Vagina (tissue), 2 donors: ENCODE results near the gene PARD6B.

Source experiments
- POLR2A ChIP-seq, 2 donors: fragments of 450-650 bp; IDR thresholded peaks; one replicate each; pipeline ENCODE4 v1.6.1; 2017; ENCODE audit warnings: antibody characterized with exemption in 2 of 2, mild to moderate bottlenecking in 2 of 2, moderate library complexity in 2 of 2
- POLR2AphosphoS5 ChIP-seq, 2 donors: sonication (generic); formaldehyde crosslinking; IDR thresholded peaks; one replicate each; pipeline ENCODE4 v1.9.0; 2017; ENCODE audit warnings: antibody characterized with exemption in 2 of 2, mild to moderate bottlenecking in 2 of 2, low read depth in 1 of 2; ENCODE audit not compliant: insufficient read depth in 1 of 2
- TF ChIP-seq, protein P1 (sequence below), 3 experiments: fragments of 450-650 bp in 2 of 3; fragments of 200-600 bp in 1 of 3; sonication (generic) in 1 of 3; IDR thresholded peaks; one replicate each; pipeline ENCODE4 v1.5.1; 2017 to 2019; ENCODE audit warnings: antibody characterized with exemption in 3 of 3, mild to moderate bottlenecking in 2 of 3, moderate library complexity in 2 of 3

DNA sequence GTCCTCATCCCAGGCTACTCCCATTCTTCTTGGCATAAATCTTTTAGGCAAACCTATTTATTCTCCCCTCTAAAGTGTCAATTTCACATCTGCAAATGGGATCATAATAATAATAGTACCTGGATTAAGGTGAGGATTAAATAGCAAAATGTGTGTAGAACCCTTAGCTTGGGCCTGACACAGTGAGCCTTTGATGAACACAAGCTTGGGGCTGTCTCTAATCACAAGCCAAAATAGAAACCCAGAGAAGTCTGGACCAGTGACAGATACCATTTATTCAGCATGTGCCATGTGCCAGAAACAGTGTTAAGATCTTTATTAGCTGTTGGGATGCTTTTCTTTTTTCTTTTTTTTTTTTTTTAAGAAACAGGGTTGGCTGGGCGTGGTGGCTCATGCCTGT, 14.9 kb upstream of the PARD6B start:
- TF ChIP-seq, protein P1, sequence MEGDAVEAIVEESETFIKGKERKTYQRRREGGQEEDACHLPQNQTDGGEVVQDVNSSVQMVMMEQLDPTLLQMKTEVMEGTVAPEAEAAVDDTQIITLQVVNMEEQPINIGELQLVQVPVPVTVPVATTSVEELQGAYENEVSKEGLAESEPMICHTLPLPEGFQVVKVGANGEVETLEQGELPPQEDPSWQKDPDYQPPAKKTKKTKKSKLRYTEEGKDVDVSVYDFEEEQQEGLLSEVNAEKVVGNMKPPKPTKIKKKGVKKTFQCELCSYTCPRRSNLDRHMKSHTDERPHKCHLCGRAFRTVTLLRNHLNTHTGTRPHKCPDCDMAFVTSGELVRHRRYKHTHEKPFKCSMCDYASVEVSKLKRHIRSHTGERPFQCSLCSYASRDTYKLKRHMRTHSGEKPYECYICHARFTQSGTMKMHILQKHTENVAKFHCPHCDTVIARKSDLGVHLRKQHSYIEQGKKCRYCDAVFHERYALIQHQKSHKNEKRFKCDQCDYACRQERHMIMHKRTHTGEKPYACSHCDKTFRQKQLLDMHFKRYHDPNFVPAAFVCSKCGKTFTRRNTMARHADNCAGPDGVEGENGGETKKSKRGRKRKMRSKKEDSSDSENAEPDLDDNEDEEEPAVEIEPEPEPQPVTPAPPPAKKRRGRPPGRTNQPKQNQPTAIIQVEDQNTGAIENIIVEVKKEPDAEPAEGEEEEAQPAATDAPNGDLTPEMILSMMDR (IDR thresholded peaks at IDR 0.05), result no peak
- TF ChIP-seq POLR2AphosphoS5 (IDR thresholded peaks at IDR 0.05; ENCODE audit: insufficient read depth in 1 of 2, low read depth in 1 of 2), result no peak
- no peak for TF ChIP-seq POLR2A (IDR thresholded peaks at IDR 0.05)
